Fibroblast of the aortic adventitia (primary cell): Measurements from ENCODE around the gene HOXA4. TPM values are rescaled to one million over a fixed set of nuclear protein-coding genes. Genes with fewer than 3 reads are reported as not detected.
A peak's percentile ranks its signal among the peaks of the same experiment; 100 is the strongest.

Source experiments
- DNase-seq: peaks from one replicate; pipeline ENCODE4 v3.0.0-alpha.2; 2010; ENCODE audit warnings: low read depth
- H3K4me3 ChIP-seq: 2 replicates; pipeline ENCODE4 v1.5.1; 2011; ENCODE audit warnings: low read depth, mild to moderate bottlenecking, control low read depth, low read length, moderate library complexity
- CTCF ChIP-seq: IDR thresholded peaks from 2 replicates; pipeline ENCODE4 v1.5.1; 2011; ENCODE audit warnings: mild to moderate bottlenecking, low read length, control low read depth, inconsistent platforms; ENCODE audit not compliant: insufficient read depth
- total RNA-seq: library from RNA; depleted of rRNA; stranded (reverse); fragments of >200 nt; gene quantifications from 2 replicates; pipeline ENCODE4 v1.2.3, GENCODE V29; 2012; ENCODE audit warnings: low replicate concordance

HOXA4 gene
- total RNA-seq, 1 donor, result 0.99 TPM

- DNase-seq, result no peak
Measured at GRCh38 chr7:27133409-27134231, 3.1 kb upstream of the HOXA4 start.

GRCh38 chr7:27132978-27133377 lies 2.4 kb upstream of the HOXA4 start:
- no peak for TF ChIP-seq CTCF
- DNase-seq, result no peak
- no peak overlapping the region for H3K4me3 ChIP-seq

More at GRCh38 chr7:27133409-27134231, 3.1 kb upstream of the HOXA4 start:
- no peak for TF ChIP-seq CTCF
- no peak overlapping the region for H3K4me3 ChIP-seq

DNA sequence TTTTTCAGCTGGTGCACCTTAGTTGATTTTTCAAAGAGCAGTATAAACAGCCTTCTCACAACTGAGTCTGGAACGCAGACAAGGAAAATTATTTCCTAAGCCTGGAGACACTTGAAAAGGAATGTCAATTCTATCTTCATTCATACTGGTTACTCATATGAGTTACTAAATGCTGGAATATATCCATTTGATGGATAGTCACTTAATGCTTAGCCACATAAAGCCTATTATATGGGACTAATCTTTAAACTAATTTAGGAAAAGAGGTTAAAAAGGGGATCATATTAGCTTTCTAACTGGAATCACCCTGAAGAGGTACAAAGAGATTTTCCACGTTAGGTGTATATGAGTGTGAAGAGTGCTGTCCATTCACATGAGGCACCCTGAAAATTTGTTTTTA lies 1.7 kb upstream of the HOXA4 start:
- no peak for DNase-seq
- no peak for TF ChIP-seq CTCF
- no peak overlapping the region for H3K4me3 ChIP-seq

GRCh38 chr7:27131390-27131819 lies 848 bp upstream of the HOXA4 start:
- no peak for DNase-seq
- no peak for TF ChIP-seq CTCF
- H3K4me3 ChIP-seq, result peak overlapping the region; percentile 73

- peak; percentile 7 for TF ChIP-seq CTCF
- no peak for DNase-seq
- peak overlapping the region; percentile 65 for H3K4me3 ChIP-seq
Measured at GRCh38 chr7:27129729-27130539, 623 bp downstream of the HOXA4 start.

DNA sequence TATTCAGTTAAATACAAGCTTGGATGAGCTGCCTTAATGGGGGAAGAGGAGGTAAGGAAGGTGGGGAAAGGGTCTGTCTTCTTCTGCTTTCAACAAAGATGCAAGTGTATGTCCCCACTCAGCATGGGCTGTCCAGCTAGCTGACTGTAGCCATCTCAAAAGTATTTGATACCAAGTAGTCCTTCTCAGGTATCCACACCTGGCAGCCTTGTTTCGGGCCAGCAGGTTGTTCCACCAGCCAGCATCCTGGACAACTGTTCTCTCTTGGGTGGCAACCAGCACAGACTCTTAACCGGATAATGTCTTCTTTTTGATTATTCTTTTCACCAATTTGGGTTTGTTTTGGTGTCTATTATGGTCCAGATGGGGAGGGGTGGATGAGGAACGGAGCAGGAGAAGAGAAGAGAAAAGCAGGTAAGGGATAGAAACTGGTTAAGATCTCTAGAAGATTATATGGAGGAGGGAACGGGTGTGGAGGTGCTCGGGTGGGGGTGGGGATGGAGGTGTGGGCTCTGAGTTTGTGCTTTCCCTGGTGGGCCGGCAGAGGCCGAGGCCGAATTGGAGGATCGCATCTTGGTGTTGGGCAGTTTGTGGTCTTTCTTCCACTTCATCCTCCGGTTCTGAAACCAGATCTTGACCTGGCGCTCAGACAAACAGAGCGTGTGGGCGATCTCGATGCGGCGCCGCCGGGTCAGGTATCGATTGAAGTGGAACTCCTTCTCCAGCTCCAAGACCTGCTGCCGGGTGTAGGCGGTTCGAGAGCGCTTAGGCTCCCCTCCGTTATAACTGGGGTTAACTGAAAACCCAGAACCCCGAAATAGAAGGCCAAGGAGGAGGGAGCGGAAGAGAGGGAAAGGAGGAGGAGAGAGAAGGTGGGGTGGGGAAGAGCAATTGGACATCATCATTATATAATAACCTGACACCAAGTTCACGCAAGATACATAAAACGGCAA lies 1.5 kb downstream of the HOXA4 start:
- no peak for DNase-seq
- TF ChIP-seq CTCF, result no peak
- peak overlapping the region; percentile 65 for H3K4me3 ChIP-seq
